Adrenal gland (tissue), 12 donors: ENCODE data around the gene VDAC1. TPM values are rescaled to one million over a fixed set of nuclear protein-coding genes. Genes with fewer than 3 reads are reported as not detected.
A peak's percentile ranks its signal among the peaks of the same experiment; 100 is the strongest.

Experiments used
- DNase-seq, 7 donors: peaks; one replicate each; pipeline ENCODE4 v3.0.0-alpha.2; 2019 to 2020
- H3K27ac ChIP-seq, 5 donors: fragments of 200-600 bp; sonication (generic) in 4 of 5; 1 replicate in 3 of 5; 2 replicates in 2 of 5; pipeline versions ENCODE4 v1.5.1 to v1.8.0; 2016 to 2020; ENCODE audit warnings: mild to moderate bottlenecking in 1 of 5
- H3K27me3 ChIP-seq: fragments of 200-600 bp; 2 replicates; pipeline ENCODE4 v1.8.0; 2021
- H3K36me3 ChIP-seq, 2 donors: fragments of 200-600 bp; replicated peaks in 1 of 2; 1 replicate in 1 of 2; 2 replicates in 1 of 2; pipeline versions ENCODE4 v1.5.1 to v1.8.0; 2018 to 2022
- H3K4me1 ChIP-seq, 2 donors: fragments of 200-600 bp; replicated peaks in 1 of 2; 1 replicate in 1 of 2; 2 replicates in 1 of 2; pipeline versions ENCODE4 v1.5.1 to v1.8.0; 2018 to 2021
- H3K4me3 ChIP-seq, 4 donors: fragments of 200-600 bp; sonication (generic) in 3 of 4; one replicate each; pipeline ENCODE4 v1.5.1; 2016 to 2018
- H3K9me3 ChIP-seq, 3 donors: fragments of 200-600 bp; sonication (generic) in 1 of 3; replicated peaks in 1 of 3; 1 replicate in 2 of 3; 2 replicates in 1 of 3; pipeline versions ENCODE4 v1.5.1 to v1.8.0; 2016 to 2021
- POLR2A ChIP-seq, 2 donors: fragments of 450-650 bp; IDR thresholded peaks; one replicate each; pipeline ENCODE4 v1.6.1; 2017; ENCODE audit warnings: antibody characterized with exemption in 2 of 2, mild to moderate bottlenecking in 2 of 2, moderate library complexity in 1 of 2
- WGBS, 4 donors: extraction: QIAGEN DNeasy Blood & Tissue Kit in 2 of 4; methylation state at CpG; one replicate each; pipeline versions ENCODE4 v1.1.5 to v1.1.7; 2013 to 2017; 5-methylcytosine and 5-hydroxymethylcytosine counted together
- intact Hi-C, 2 donors: fragments of 100-400 bp; cut with DNase I; formaldehyde crosslinking; loops; one replicate each; pipeline versions ENCODE4 v1.14.1 to v1.15.0; 2022 to 2023
- polyA plus RNA-seq, 3 donors: library from polyadenylated mRNA; stranded (reverse); fragments of 200-250 nt in 2 of 3; fragments of 350-450 nt in 1 of 3; fragmentation: Illumina TruSeq in 1 of 3; extraction: RNeasy Lipid Tissue Mini Kit (QIAGEN cat#74804) in 1 of 3; gene quantifications; one replicate each; pipeline ENCODE4 v1.2.3, GENCODE V29; 2013 to 2014
- total RNA-seq, 9 donors: library from RNA; depleted of rRNA in 4 of 9; stranded (reverse); fragments of >200 nt in 4 of 9; fragments of 120-200 nt in 1 of 9; fragmentation: NEBNext Ultra II Directional in 1 of 9; extraction: Animal tissue kit (Norgen Biotek cat#: 25700) in 1 of 9; gene quantifications; one replicate each; pipeline versions ENCODE4 v1.1.0 to v1.2.4, GENCODE V29; 2013 to 2023
- TF ChIP-seq, protein P1 (sequence below), 6 experiments: fragments of 450-650 bp in 4 of 6; fragments of 200-600 bp in 2 of 6; sonication (generic) in 1 of 6; IDR thresholded peaks; 1 replicate in 5 of 6; 2 replicates in 1 of 6; pipeline versions ENCODE4 v1.5.1 to v1.8.0; 2016 to 2021; ENCODE audit warnings: antibody characterized with exemption in 6 of 6, mild to moderate bottlenecking in 2 of 6, moderate library complexity in 1 of 6
- donor health status: healthy with polysubstance abuse.
- donor health status: Bipolar disorder and iron deficiency.
- donor health status: DM: yes; HTN: yes; CAD: no.
- donor health status: DM: no; HTN: no; CAD: no.
- donor health status: DM: no; HTN: no; CAD: no.
- donor health status: DM: yes; HTN: yes; CAD: no.

VDAC1 gene
- total and polyA plus RNA-seq, 12 donors, result 66.0 to 476 (median 136) TPM

- intact Hi-C loops, result no loop called here
- Histone ChIP-seq H3K4me3 (no peak overlapping the region), H3K9me3 (no peaks in the 10 kb centered on the region), H3K36me3 (no peaks in the 10 kb centered on the region), H3K27ac (no peak overlapping the region), H3K4me1 (peaks cover 17 to 19% of the 10 kb centered on the region in 2 donors), H3K27me3 (no peaks in the 10 kb centered on the region)
- no peak for DNase-seq
- TF ChIP-seq POLR2A (IDR thresholded peaks at IDR 0.05), result no peak
- TF ChIP-seq, protein P1, sequence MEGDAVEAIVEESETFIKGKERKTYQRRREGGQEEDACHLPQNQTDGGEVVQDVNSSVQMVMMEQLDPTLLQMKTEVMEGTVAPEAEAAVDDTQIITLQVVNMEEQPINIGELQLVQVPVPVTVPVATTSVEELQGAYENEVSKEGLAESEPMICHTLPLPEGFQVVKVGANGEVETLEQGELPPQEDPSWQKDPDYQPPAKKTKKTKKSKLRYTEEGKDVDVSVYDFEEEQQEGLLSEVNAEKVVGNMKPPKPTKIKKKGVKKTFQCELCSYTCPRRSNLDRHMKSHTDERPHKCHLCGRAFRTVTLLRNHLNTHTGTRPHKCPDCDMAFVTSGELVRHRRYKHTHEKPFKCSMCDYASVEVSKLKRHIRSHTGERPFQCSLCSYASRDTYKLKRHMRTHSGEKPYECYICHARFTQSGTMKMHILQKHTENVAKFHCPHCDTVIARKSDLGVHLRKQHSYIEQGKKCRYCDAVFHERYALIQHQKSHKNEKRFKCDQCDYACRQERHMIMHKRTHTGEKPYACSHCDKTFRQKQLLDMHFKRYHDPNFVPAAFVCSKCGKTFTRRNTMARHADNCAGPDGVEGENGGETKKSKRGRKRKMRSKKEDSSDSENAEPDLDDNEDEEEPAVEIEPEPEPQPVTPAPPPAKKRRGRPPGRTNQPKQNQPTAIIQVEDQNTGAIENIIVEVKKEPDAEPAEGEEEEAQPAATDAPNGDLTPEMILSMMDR (IDR thresholded peaks at IDR 0.05), result no peak
- WGBS, 4 donors, result 69 to 91% (median 77%) methylated on average over 4 to 14 of the region's 14 CpGs
Observed at GRCh38 chr5:134007581-134008265, 2.9 kb upstream of the VDAC1 start.

DNA sequence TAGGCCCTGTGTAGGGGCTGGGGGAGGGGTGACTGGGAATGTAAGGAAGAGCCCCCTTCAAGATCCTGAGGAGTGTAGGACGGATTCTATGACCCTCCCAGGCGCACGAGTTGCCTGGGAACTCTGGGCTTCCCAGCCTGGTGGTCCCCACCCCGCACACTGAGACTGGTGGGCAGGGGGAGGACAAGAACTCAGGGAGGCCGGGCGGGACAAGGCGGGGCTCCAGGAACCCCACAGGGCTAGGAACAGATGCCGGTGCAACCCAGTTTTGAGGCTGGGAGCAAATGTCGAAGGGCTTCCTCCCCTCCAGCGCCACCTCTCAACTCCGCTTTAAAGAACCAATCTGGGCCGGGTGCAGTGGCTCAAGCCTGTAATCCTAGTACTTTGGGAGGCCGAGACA, 1.3 kb upstream of the VDAC1 start:
- H3K4me3 ChIP-seq, result peak overlapping the region in 1 of 4 donors; percentile 100
- DNase-seq, result no peak
- no peak for TF ChIP-seq POLR2A (IDR thresholded peaks at IDR 0.05)
- TF ChIP-seq, protein P1 (IDR thresholded peaks at IDR 0.05), result no peak
- 84 to 93% (median 88%) methylated on average over 12 to 13 of the region's 13 CpGs for WGBS, 4 donors
- intact Hi-C loops, result no loop called here
- H3K27me3 ChIP-seq, result no peaks in the 10 kb centered on the region
- peaks cover 0 to 4% of the 10 kb centered on the region in 2 donors for H3K36me3 ChIP-seq
- no peaks in the 10 kb centered on the region for H3K9me3 ChIP-seq
- peaks cover 17 to 31% of the 10 kb centered on the region in 2 donors for H3K4me1 ChIP-seq
- peak overlapping the region in 2 of 5 donors; percentile 99 to 100 for H3K27ac ChIP-seq

DNA sequence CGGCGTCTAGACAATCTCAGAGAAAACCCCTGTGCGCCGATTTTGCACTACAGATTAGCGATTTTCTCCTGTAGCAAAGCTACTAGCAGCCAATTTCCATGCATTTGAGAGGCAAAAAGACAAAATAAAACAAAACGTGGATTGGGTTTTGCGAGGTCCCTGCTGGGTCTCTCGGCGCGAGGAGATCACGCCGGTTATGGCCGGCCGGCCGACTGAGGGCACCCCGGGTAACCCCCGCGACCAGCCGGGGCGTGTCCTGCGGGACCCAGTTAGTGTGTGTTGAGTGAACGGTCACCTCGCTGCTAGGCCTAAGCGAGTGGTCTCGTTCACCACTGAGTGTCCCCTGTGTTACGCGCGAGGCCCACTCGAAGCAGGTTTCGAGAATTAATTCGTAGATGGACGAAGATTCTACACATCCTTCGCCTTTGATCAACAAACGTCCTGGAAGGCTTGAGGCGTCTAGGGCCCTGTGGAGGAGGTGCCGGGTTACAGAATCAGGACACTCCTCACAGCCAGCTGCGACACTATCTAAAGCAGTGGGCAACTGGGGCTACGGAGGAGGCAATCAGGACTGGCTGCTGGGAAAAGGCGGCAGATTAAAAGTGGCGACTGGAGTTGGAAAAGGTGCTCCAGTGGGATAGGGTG, 764 bp upstream of the VDAC1 start:
- intact Hi-C loops, result no loop called here
- Histone ChIP-seq H3K4me3 (peak overlapping the region; percentile 41 to 100 (median 56)), H3K9me3 (no peaks in the 10 kb centered on the region), H3K27ac (peak overlapping the region; percentile 97 to 100 (median 99)), H3K27me3 (no peaks in the 10 kb centered on the region), H3K4me1 (peaks cover 17 to 36% of the 10 kb centered on the region in 2 donors), H3K36me3 (peaks cover 0 to 7% of the 10 kb centered on the region in 2 donors)
- WGBS, 4 donors, result 18 to 25% (median 24%) methylated on average over 20 to 40 of the region's 40 CpGs
- TF ChIP-seq POLR2A (IDR thresholded peaks at IDR 0.05), result no peak
- TF ChIP-seq, protein P1 (IDR thresholded peaks at IDR 0.05), result no peak
- DNase-seq, result peak; percentile 29 to 77 (median 48)

DNA sequence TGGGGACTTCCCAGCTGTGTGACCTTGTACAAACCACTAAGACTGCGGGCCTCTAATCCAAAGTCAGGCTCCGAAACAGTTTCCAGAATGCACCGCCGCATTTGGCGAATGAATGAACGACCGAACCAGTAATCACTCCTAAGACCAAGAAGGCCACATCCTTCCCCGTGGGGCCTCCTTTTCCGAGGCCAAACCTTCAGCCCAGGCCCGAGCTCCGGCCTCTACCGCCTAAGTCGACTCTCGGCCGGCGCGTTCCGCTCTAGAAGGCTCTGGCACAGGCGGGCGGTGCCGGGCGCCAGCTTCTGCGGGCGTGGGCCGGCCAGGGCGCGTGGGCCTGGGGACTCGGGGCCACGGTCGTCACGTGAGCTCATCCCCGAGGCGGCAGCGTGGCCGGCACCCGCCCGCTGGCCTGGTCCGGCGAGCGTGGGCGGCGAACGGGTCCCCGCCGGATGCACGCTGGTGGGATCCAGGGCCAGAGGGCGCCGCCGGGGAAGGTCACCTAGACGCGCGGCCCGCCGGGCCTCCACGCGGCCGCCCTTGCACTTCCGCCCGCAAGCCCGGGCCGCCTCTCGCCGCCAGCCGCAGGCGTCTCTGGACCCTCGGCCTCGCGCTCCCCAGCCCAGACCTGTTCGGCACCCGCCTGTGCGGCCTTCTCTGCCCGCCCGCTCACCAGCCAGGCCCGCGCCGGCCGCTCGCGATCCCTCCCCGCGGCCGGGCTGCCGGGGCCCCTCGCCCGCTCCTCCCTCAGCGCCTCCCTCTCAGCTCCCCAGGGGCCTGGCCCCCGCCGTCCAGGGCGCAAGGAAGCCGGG, 754 bp downstream of the VDAC1 start:
- Histone ChIP-seq H3K4me1 (peaks cover 17 to 46% of the 10 kb centered on the region in 2 donors), H3K9me3 (no peaks in the 10 kb centered on the region), H3K4me3 (peak overlapping the region in 3 of 4 donors; percentile 46 to 100 (median 46)), H3K36me3 (peaks cover 0 to 7% of the 10 kb centered on the region in 2 donors), H3K27ac (peak overlapping the region; percentile 97 to 100 (median 99)), H3K27me3 (no peaks in the 10 kb centered on the region)
- intact Hi-C loops, result no loop called here
- TF ChIP-seq, protein P1 (IDR thresholded peaks at IDR 0.05), result peak in 1 of 6 experiments; percentile 10
- TF ChIP-seq POLR2A (IDR thresholded peaks at IDR 0.05), result peak in 1 of 2 donors; percentile 12
- DNase-seq, result peak; percentile 54 to 77 (median 67)
- WGBS, 4 donors, result 0 to 4% (median 1%) methylated on average over 10 to 90 of the region's 90 CpGs
